ENCODE results near the gene SPC25.
A peak's percentile ranks its signal among the peaks of the same experiment; 100 is the strongest.

Gene SPC25

DNA sequence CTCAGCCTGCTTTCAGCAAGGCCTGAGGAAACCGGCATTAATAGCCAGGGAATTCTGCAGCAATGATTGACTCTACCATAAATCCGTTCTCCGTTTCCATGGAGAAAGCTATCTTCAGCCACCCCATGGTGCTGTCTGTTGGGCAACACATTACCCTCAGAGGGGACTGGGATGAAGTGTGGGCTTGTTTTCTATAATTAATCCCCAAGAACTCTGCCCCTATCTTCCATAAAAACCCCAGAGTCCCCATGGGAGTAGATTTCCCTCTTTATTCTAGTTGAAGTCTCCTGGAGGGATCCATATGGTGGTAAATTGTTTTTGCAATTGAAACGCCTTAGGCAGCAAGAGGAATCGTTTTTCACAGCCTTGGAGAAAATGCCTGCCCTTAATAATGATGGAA is 20.1 kb upstream of the SPC25 start:
- Histone ChIP-seq H2BK120ac (ENCODE audit: low read depth, low read length) (no peak overlapping the region), H4K91ac (ENCODE audit: low read depth, low read length, poor library complexity) (no peak overlapping the region), H3K27ac (replicated peaks; ENCODE audit: low read length) (no peak overlapping the region), H3K9ac (ENCODE audit: low read depth, low read length, poor library complexity) (no peak overlapping the region), H2BK5ac (ENCODE audit: low read length) (no peak overlapping the region), H2BK12ac (ENCODE audit: low read length) (no peak overlapping the region), H3K4me1 (ENCODE audit: control insufficient read depth in 2 of 2, insufficient read depth in 1 of 2, low read depth in 1 of 2, low read length in 2 of 2) (peaks cover 6 to 10% of the 10 kb centered on the region in 2 donors), H2BK15ac (ENCODE audit: low read length) (no peak overlapping the region), H3K4me3 (ENCODE audit: low read length in 2 of 2) (no peak overlapping the region), H3K9me3 (replicated peaks in 1 of 2; ENCODE audit: control insufficient read depth in 2 of 2, insufficient read depth in 1 of 2, low read depth in 1 of 2, low read length in 2 of 2) (no peaks in the 10 kb centered on the region), H2AFZ (ENCODE audit: low read length) (no peak overlapping the region), H2AK5ac (ENCODE audit: low read depth, low read length) (no peak overlapping the region), H3K79me1 (ENCODE audit: low read depth, low read length) (no peaks in the 10 kb centered on the region), H4K8ac (ENCODE audit: low read depth, low read length) (no peak overlapping the region), H3K27me3 (ENCODE audit: control insufficient read depth in 3 of 3, insufficient read depth in 3 of 3, low read depth in 1 of 3, low read length in 3 of 3) (no peaks in the 10 kb centered on the region), H3K14ac (ENCODE audit: low read length) (no peak overlapping the region), H3K4me2 (ENCODE audit: insufficient read depth, low read length, poor library complexity, severe bottlenecking) (no peak overlapping the region), H3K4ac (ENCODE audit: low read length) (no peak overlapping the region), H3K18ac (ENCODE audit: low read length) (no peak overlapping the region), H3K23ac (ENCODE audit: low read depth, low read length, poor library complexity) (no peak overlapping the region), H3K36me3 (replicated peaks in 1 of 2; ENCODE audit: control insufficient read depth in 2 of 2, insufficient read depth in 2 of 2, low read length in 2 of 2) (no peaks in the 10 kb centered on the region)
- no CpG with 5 or more reads among the region's 5 CpGs for WGBS, 2 donors (ENCODE audit: extremely low coverage in 2 of 2, insufficient read length in 2 of 2, insufficient replicate concordance in 1 of 2)
- no peak for DNase-seq (ENCODE audit: low spot score)

GRCh38 chr2:168907940-168908662 is 17.9 kb upstream of the SPC25 start:
- H2BK12ac ChIP-seq (ENCODE audit: low read length) = no peak overlapping the region
- no peak overlapping the region for H3K4ac ChIP-seq (ENCODE audit: low read length)
- H3K4me2 ChIP-seq (ENCODE audit: insufficient read depth, low read length, poor library complexity, severe bottlenecking) = no peak overlapping the region
- DNase-seq (ENCODE audit: low spot score) = no peak
- no peaks in the 10 kb centered on the region for H3K79me1 ChIP-seq (ENCODE audit: low read depth, low read length)
- peaks cover 0 to 6% of the 10 kb centered on the region in 2 donors for H3K4me1 ChIP-seq (ENCODE audit: control insufficient read depth in 2 of 2, insufficient read depth in 1 of 2, low read depth in 1 of 2, low read length in 2 of 2)
- H2AFZ ChIP-seq (ENCODE audit: low read length) = peak overlapping the region; percentile 40
- H2BK120ac ChIP-seq (ENCODE audit: low read depth, low read length) = no peak overlapping the region
- H3K36me3 ChIP-seq (replicated peaks in 1 of 2; ENCODE audit: control insufficient read depth in 2 of 2, insufficient read depth in 2 of 2, low read length in 2 of 2) = no peaks in the 10 kb centered on the region
- H4K8ac ChIP-seq (ENCODE audit: low read depth, low read length) = no peak overlapping the region
- WGBS, 2 donors (ENCODE audit: extremely low coverage in 2 of 2, insufficient read length in 2 of 2, insufficient replicate concordance in 1 of 2) = no CpG with 5 or more reads among the region's 8 CpGs
- no peak overlapping the region for H3K9ac ChIP-seq (ENCODE audit: low read depth, low read length, poor library complexity)
- no peak overlapping the region for H3K4me3 ChIP-seq (ENCODE audit: low read length in 2 of 2)
- no peak overlapping the region for H3K27ac ChIP-seq (replicated peaks; ENCODE audit: low read length)
- no peak overlapping the region for H3K14ac ChIP-seq (ENCODE audit: low read length)
- H3K27me3 ChIP-seq (ENCODE audit: control insufficient read depth in 3 of 3, insufficient read depth in 3 of 3, low read depth in 1 of 3, low read length in 3 of 3) = no peaks in the 10 kb centered on the region
- H3K23ac ChIP-seq (ENCODE audit: low read depth, low read length, poor library complexity) = no peak overlapping the region
- no peak overlapping the region for H2BK15ac ChIP-seq (ENCODE audit: low read length)
- no peak overlapping the region for H3K18ac ChIP-seq (ENCODE audit: low read length)
- no peak overlapping the region for H2AK5ac ChIP-seq (ENCODE audit: low read depth, low read length)
- H4K91ac ChIP-seq (ENCODE audit: low read depth, low read length, poor library complexity) = no peak overlapping the region
- H3K9me3 ChIP-seq (replicated peaks in 1 of 2; ENCODE audit: control insufficient read depth in 2 of 2, insufficient read depth in 1 of 2, low read depth in 1 of 2, low read length in 2 of 2) = no peaks in the 10 kb centered on the region
- no peak overlapping the region for H2BK5ac ChIP-seq (ENCODE audit: low read length)

GRCh38 chr2:168904358-168904757 is 14.1 kb upstream of the SPC25 start:
- Histone ChIP-seq H4K91ac (ENCODE audit: low read depth, low read length, poor library complexity) (no peak overlapping the region), H2AFZ (ENCODE audit: low read length) (no peak overlapping the region), H2BK15ac (ENCODE audit: low read length) (no peak overlapping the region), H3K79me1 (ENCODE audit: low read depth, low read length) (no peaks in the 10 kb centered on the region), H3K9ac (ENCODE audit: low read depth, low read length, poor library complexity) (no peak overlapping the region), H4K8ac (ENCODE audit: low read depth, low read length) (no peak overlapping the region), H3K23ac (ENCODE audit: low read depth, low read length, poor library complexity) (no peak overlapping the region), H3K4me2 (ENCODE audit: insufficient read depth, low read length, poor library complexity, severe bottlenecking) (no peak overlapping the region), H2BK5ac (ENCODE audit: low read length) (no peak overlapping the region), H2BK120ac (ENCODE audit: low read depth, low read length) (no peak overlapping the region), H3K36me3 (replicated peaks in 1 of 2; ENCODE audit: control insufficient read depth in 2 of 2, insufficient read depth in 2 of 2, low read length in 2 of 2) (no peaks in the 10 kb centered on the region), H3K27me3 (ENCODE audit: control insufficient read depth in 3 of 3, insufficient read depth in 3 of 3, low read depth in 1 of 3, low read length in 3 of 3) (no peaks in the 10 kb centered on the region), H3K18ac (ENCODE audit: low read length) (no peak overlapping the region), H3K9me3 (replicated peaks in 1 of 2; ENCODE audit: control insufficient read depth in 2 of 2, insufficient read depth in 1 of 2, low read depth in 1 of 2, low read length in 2 of 2) (no peaks in the 10 kb centered on the region), H3K4ac (ENCODE audit: low read length) (no peak overlapping the region), H3K27ac (replicated peaks; ENCODE audit: low read length) (no peak overlapping the region), H3K4me3 (ENCODE audit: low read length in 2 of 2) (no peak overlapping the region), H3K14ac (ENCODE audit: low read length) (no peak overlapping the region), H2AK5ac (ENCODE audit: low read depth, low read length) (no peak overlapping the region), H2BK12ac (ENCODE audit: low read length) (no peak overlapping the region), H3K4me1 (ENCODE audit: control insufficient read depth in 2 of 2, insufficient read depth in 1 of 2, low read depth in 1 of 2, low read length in 2 of 2) (peaks cover 0 to 6% of the 10 kb centered on the region in 2 donors)
- WGBS, 2 donors (ENCODE audit: extremely low coverage in 2 of 2, insufficient read length in 2 of 2, insufficient replicate concordance in 1 of 2) = no CpG with 5 or more reads among the region's 3 CpGs
- DNase-seq (ENCODE audit: low spot score) = no peak

DNA sequence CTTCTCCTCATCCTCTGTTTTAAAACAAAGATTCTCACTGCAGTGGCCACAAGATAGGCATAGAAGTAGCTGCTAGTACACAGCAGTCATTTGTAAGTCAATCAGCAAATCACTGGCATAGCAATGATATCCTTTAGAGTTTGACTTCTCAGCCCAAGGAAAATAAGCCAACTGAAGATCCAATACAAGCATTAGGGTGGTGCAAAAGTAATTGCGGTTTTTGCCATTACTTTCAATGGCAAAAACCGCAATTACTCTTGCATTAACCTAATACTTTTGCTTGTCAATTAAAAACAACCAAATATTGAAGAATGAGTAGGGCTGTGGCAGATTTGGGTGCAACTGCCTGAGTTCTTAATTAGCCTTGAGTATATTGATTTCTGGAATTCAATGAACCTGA is 13.7 kb upstream of the SPC25 start:
- no peak overlapping the region for H2BK5ac ChIP-seq (ENCODE audit: low read length)
- H3K9ac ChIP-seq (ENCODE audit: low read depth, low read length, poor library complexity) = no peak overlapping the region
- no peaks in the 10 kb centered on the region for H3K36me3 ChIP-seq (replicated peaks in 1 of 2; ENCODE audit: control insufficient read depth in 2 of 2, insufficient read depth in 2 of 2, low read length in 2 of 2)
- H3K4ac ChIP-seq (ENCODE audit: low read length) = no peak overlapping the region
- no peak overlapping the region for H3K27ac ChIP-seq (replicated peaks; ENCODE audit: low read length)
- no peak overlapping the region for H4K91ac ChIP-seq (ENCODE audit: low read depth, low read length, poor library complexity)
- H3K79me1 ChIP-seq (ENCODE audit: low read depth, low read length) = no peaks in the 10 kb centered on the region
- H4K8ac ChIP-seq (ENCODE audit: low read depth, low read length) = no peak overlapping the region
- H2BK12ac ChIP-seq (ENCODE audit: low read length) = no peak overlapping the region
- H3K23ac ChIP-seq (ENCODE audit: low read depth, low read length, poor library complexity) = no peak overlapping the region
- H2BK120ac ChIP-seq (ENCODE audit: low read depth, low read length) = no peak overlapping the region
- DNase-seq (ENCODE audit: low spot score) = no peak
- H2AFZ ChIP-seq (ENCODE audit: low read length) = no peak overlapping the region
- H3K4me3 ChIP-seq (ENCODE audit: low read length in 2 of 2) = no peak overlapping the region
- no peak overlapping the region for H3K14ac ChIP-seq (ENCODE audit: low read length)
- H2AK5ac ChIP-seq (ENCODE audit: low read depth, low read length) = no peak overlapping the region
- H3K18ac ChIP-seq (ENCODE audit: low read length) = no peak overlapping the region
- no peaks in the 10 kb centered on the region for H3K9me3 ChIP-seq (replicated peaks in 1 of 2; ENCODE audit: control insufficient read depth in 2 of 2, insufficient read depth in 1 of 2, low read depth in 1 of 2, low read length in 2 of 2)
- no CpG with 5 or more reads among the region's 2 CpGs for WGBS, 2 donors (ENCODE audit: extremely low coverage in 2 of 2, insufficient read length in 2 of 2, insufficient replicate concordance in 1 of 2)
- H3K27me3 ChIP-seq (ENCODE audit: control insufficient read depth in 3 of 3, insufficient read depth in 3 of 3, low read depth in 1 of 3, low read length in 3 of 3) = no peaks in the 10 kb centered on the region
- H3K4me1 ChIP-seq (ENCODE audit: control insufficient read depth in 2 of 2, insufficient read depth in 1 of 2, low read depth in 1 of 2, low read length in 2 of 2) = peaks cover 0 to 6% of the 10 kb centered on the region in 2 donors
- H2BK15ac ChIP-seq (ENCODE audit: low read length) = no peak overlapping the region
- no peak overlapping the region for H3K4me2 ChIP-seq (ENCODE audit: insufficient read depth, low read length, poor library complexity, severe bottlenecking)
